GM12875 (cell line): ENCODE results near the gene GNA14.

Experiments used
- H3K4me3 ChIP-seq: one replicate; pipeline ENCODE4 v1.5.1; 2011; ENCODE audit warnings: low read depth, low read length, control low read depth
- CTCF ChIP-seq: IDR thresholded peaks from 2 replicates; pipeline ENCODE4 v1.5.1; 2011; ENCODE audit warnings: low read depth, mild to moderate bottlenecking, control low read depth, inconsistent platforms, low read length, moderate library complexity, borderline replicate concordance; ENCODE audit not compliant: insufficient read depth

Gene GNA14

GRCh38 chr9:77661566-77662085 lies 13.5 kb upstream of the GNA14 start:
- TF ChIP-seq CTCF, result no peak
- no peak overlapping the region for H3K4me3 ChIP-seq

GRCh38 chr9:77659926-77660325 lies 11.8 kb upstream of the GNA14 start:
- TF ChIP-seq CTCF, result no peak
- no peak overlapping the region for H3K4me3 ChIP-seq

GRCh38 chr9:77651203-77651602 lies 3.1 kb upstream of the GNA14 start:
- TF ChIP-seq CTCF, result no peak

GRCh38 chr9:77649109-77649812 lies 1.1 kb upstream of the GNA14 start:
- no peak for TF ChIP-seq CTCF
- no peak overlapping the region for H3K4me3 ChIP-seq

More at GRCh38 chr9:77651203-77651602, 3.1 kb upstream of the GNA14 start:
- H3K4me3 ChIP-seq, result no peak overlapping the region

- H3K4me3 ChIP-seq, result no peak overlapping the region
- no peak for TF ChIP-seq CTCF
Observed at GRCh38 chr9:77647267-77648233, 572 bp downstream of the GNA14 start.

- TF ChIP-seq CTCF, result no peak
- no peak overlapping the region for H3K4me3 ChIP-seq
Observed at GRCh38 chr9:77643871-77644270, 4.3 kb downstream of the GNA14 start.
